GM12892 (cell line): ENCODE measurements around the gene SMIM36.

Source experiments
- POLR2A ChIP-seq: IDR thresholded peaks from 2 replicates; pipeline ENCODE4 v1.6.1; 2011; ENCODE audit warnings: low read depth, low read length, control low read depth
- POLR2AphosphoS5 ChIP-seq: IDR thresholded peaks from 2 replicates; pipeline ENCODE4 v1.6.1; 2011; ENCODE audit warnings: low read depth, low read length, control low read depth
- TAF1 ChIP-seq: IDR thresholded peaks from 2 replicates; pipeline ENCODE4 v1.6.1; 2011; ENCODE audit warnings: low read depth, mild to moderate bottlenecking, control low read depth, low read length, borderline replicate concordance

DNA sequence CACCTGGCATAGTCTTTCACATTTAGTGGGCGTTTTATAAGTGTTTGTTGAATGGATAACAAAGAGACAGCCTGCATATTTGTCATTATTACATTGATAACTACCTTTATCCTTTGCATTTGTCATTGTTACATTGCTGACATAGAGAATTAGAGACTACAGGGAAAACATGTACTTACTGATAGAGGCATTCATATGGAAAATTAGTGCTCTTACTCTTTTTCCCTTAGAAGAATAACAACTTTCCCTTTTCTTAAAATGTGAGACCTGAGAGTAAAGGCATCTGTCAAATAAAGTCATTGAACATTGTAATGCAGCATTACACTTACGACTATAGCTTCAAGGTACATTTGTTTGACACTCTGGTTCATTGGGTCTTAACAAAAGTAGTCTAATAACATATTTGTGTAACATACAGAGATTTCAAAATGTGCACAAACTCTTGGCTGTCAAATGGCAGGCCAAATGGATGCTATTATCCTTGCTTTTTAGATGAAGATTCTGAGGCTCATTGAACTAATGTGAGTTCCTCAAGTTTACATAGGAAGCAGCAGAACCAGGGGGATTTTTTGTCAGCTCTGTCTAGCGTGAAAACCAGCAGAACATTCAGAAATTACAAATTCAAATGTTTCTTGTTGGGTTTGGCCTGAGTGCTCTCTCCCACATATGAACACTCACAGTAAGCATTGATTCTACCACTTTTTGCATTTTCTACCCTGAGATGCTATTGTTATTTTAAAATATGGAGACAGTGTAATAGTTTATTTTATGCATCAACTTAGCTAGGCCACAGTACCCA, 28.5 kb downstream of the SMIM36 start:
- TF ChIP-seq POLR2AphosphoS5 (no peak), POLR2A (no peak), TAF1 (no peak)
